Measurements from ENCODE around the gene EDIL3.

EDIL3 gene

GRCh38 chr5:83991566-83992224, 393.0 kb downstream of the EDIL3 start:
- no peak overlapping the region for H3K4me3 ChIP-seq (replicated peaks; ENCODE audit: low read depth, low read length)
- DNase-seq (ENCODE audit: low read depth): peak; percentile 21
- no peak for TF ChIP-seq CTCF (IDR thresholded peaks at IDR 0.05; ENCODE audit: low read length, missing control alignments)

GRCh38 chr5:83988293-83988685, 396.4 kb downstream of the EDIL3 start:
- no peak overlapping the region for H3K4me3 ChIP-seq (replicated peaks; ENCODE audit: low read depth, low read length)
- no peak for TF ChIP-seq CTCF (IDR thresholded peaks at IDR 0.05; ENCODE audit: low read length, missing control alignments)
- no peak for DNase-seq (ENCODE audit: low read depth)

DNA sequence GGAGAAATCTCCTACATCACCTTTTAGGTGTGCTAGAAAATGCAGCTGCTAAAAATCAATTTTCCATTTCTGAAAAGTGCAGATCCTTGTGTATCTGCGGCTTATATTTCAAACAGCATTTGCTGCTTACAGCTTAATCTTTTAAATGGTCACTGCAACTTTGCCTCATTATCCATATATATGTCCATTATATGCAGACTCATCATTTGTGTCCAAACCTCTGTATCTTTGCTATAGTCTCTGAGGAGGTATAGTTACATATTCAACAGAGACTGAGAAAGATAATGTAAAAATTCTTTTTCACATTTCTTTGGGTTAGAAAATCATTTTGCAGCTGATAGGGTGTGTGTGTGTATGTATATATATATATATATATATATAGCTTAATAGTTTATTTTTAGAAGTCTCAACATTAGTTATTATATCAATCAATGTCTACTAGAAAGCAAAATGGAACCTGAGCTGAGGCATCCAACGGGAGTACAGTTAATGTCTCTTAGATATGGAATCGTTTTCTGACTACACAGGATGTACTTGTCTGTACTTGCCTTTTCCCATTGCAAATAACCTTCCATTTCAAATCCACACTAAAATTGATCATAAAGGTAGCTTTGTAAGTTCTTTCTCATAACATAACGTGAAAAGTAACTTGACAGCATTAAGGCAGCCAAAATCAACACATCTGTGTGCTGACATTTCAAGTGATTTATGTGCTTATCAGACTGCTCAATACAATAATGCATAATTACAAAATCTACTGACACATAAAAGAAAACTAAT, 397.0 kb downstream of the EDIL3 start:
- no peak for TF ChIP-seq CTCF (IDR thresholded peaks at IDR 0.05; ENCODE audit: low read length, missing control alignments)
- H3K4me3 ChIP-seq (replicated peaks; ENCODE audit: low read depth, low read length): no peak overlapping the region
- peak; percentile 2 for DNase-seq (ENCODE audit: low read depth)

GRCh38 chr5:83983852-83984251, 400.8 kb downstream of the EDIL3 start:
- no peak for DNase-seq (ENCODE audit: low read depth)
- no peak for TF ChIP-seq CTCF (IDR thresholded peaks at IDR 0.05; ENCODE audit: low read length, missing control alignments)
- H3K4me3 ChIP-seq (replicated peaks; ENCODE audit: low read depth, low read length): no peak overlapping the region

GRCh38 chr5:83973925-83974815, 410.5 kb downstream of the EDIL3 start:
- no peak for DNase-seq (ENCODE audit: low read depth)
- TF ChIP-seq CTCF (IDR thresholded peaks at IDR 0.05; ENCODE audit: low read length, missing control alignments): no peak
- no peak overlapping the region for H3K4me3 ChIP-seq (replicated peaks; ENCODE audit: low read depth, low read length)

DNA sequence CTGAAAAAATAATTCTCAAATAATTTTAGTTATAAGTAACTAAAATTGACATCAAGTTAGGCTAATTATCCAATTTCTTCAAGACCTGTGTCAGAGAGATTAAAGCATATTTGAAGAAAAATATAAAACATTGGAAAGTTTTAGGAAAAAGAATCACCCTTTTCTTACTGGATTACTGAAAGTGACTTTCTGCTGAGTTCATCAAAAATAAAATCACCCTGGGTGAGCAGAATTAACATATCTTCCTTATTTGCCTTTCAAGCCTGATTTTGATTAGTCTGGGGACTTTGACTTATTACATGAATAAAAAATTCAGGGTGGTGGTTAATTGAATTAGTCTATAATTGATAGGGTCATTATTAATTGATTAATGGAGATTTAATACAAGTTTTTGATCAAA, 411.8 kb downstream of the EDIL3 start:
- TF ChIP-seq CTCF (IDR thresholded peaks at IDR 0.05; ENCODE audit: low read length, missing control alignments): no peak
- H3K4me3 ChIP-seq (replicated peaks; ENCODE audit: low read depth, low read length): no peak overlapping the region
- no peak for DNase-seq (ENCODE audit: low read depth)

Data from fibroblast of pulmonary artery (primary cell).